Cortex of kidney (tissue), 1 donor: ENCODE measurements around the gene ALS2.
"Not testable (repeated sequence)": the region's sequence is repeated elsewhere in the genome, so short reads cannot be mapped to it uniquely, and the experiment has no call there.

ENCODE experiments used
- DNase-seq: peaks from one replicate; lab custom pipeline; 2025; lab: John Stamatoyannopoulos, UW

The ALS2 gene

DNA sequence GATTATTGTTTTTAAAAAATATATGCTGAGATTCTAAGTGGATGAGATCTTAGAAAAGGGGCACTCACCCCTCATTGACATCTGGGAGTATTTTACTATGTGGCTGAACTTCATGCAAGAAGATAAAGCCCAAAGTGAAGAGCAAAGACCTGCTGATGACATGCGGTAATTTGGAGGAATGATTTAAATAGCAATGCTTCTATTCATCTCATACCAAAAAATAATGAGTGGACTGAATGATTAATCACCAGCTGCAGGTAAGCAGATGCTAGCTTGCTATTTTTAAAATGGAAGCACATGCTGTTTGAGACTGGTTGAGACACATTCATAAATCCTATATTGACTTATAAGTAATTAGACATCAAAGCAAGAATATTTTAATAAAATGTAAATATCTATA is 12.9 kb upstream of the ALS2 start:
- DNase-seq, result no peak

DNA sequence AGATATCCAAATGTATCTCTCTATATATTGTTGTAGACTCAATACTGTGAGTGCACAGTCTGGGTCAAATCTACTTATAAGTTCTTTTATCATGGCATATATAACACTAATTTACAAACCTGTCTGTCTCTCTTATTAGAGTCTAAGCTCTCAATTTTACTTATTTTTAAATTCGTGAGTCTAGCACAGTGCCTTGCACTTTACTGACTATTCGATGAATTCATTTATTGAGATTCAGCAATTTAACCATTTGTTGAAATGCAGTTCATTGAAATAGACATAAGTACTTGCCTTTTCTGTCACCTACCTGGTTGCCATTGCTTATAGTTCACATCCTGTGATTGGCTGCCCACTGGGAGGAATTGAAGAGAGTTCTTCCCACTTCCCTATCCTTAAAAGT is 10.3 kb upstream of the ALS2 start:
- DNase-seq, result no peak

DNA sequence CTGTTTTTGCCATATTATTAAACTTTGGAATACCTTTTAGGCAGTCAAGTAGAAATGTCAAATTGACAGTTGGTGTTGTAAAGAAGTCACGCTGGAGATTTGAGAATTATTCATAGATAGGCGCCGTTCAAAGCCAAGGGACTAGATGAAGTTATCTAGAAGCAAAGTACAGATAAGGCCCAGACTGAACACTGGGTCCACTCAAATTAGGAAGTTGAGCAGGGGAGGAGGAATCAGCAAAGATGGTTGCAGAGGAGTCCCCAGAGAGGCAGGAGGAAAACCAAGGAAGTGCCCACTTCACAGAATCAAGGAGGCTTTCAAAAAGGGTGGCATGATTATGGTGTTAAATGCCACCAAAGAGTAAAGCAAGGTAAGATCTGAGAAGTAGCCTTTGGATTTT is 9.6 kb upstream of the ALS2 start:
- DNase-seq, result no peak

- no peak for DNase-seq
Measured at GRCh38 chr2:201789395-201789794, 8.7 kb upstream of the ALS2 start.

GRCh38 chr2:201788371-201788770 is 7.6 kb upstream of the ALS2 start:
- DNase-seq, result no peak

GRCh38 chr2:201786471-201786870 is 5.7 kb upstream of the ALS2 start:
- no peak for DNase-seq

GRCh38 chr2:201785135-201785534 is 4.4 kb upstream of the ALS2 start:
- DNase-seq, result no peak

- no peak for DNase-seq
Measured at GRCh38 chr2:201784563-201784962, 3.8 kb upstream of the ALS2 start.

GRCh38 chr2:201781557-201782051 is 871 bp upstream of the ALS2 start:
- no peak for DNase-seq

GRCh38 chr2:201779901-201780673 is 646 bp downstream of the ALS2 start:
- no peak for DNase-seq

- DNase-seq, result no peak
Measured at GRCh38 chr2:201777869-201778268, 2.9 kb downstream of the ALS2 start.

DNA sequence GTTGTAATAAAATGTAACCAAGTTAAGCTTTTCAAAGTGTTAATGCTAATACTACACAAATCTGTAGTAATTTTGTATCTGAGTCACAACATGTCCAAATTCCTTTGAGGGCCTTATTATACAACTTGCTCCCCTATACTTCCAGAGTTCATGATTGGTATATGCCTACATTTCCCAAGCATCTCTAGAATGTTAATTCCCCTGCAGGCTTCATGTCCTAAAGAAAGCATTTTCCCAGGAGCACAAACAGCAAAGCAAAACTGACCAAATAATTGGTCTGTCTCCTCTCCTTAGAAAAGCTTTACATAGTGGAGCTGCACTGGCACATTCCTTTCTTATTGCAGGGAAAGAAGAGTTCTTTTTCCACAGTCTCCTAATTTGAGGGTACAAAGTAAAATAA is 3.7 kb downstream of the ALS2 start:
- DNase-seq, result no peak

DNA sequence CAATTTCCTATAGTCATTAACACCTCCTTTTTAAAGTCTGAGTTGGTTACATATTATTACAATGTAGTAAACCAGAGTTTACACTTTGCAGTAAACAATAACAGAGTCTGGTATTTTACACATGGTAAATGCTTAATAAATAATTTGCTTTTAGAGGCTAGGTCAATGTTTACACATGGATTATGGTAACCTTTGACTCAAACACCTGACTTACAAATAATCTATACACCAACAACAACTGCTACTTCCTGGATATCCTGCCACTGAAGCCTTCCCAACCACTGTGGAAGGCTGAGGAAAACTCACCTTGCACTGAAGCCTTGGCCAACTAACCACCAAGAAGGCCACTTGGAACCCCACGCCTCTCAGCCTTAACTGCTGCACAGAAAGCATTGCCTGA is 5.4 kb downstream of the ALS2 start:
- DNase-seq, result no peak

GRCh38 chr2:201774546-201774945 is 6.2 kb downstream of the ALS2 start:
- no peak for DNase-seq

DNA sequence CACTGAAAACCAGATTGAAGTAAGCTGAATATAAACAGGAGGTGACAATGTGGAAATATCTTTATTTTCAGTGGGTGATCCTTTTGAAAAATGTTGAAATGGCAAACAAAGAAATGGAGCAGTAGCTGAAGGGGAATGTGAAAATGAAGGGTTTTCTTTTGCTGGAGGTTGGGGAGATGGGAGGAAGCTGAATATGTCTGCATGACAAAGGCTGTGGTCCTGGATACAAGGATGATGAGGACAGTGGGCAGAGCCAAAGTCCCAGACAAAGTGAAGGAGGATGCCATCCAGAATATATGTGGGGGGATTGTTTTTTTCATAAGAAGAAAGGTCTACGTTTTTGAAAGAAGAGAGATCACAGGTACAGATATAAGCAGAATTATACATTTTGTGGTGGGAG is 6.7 kb downstream of the ALS2 start:
- no peak for DNase-seq

DNA sequence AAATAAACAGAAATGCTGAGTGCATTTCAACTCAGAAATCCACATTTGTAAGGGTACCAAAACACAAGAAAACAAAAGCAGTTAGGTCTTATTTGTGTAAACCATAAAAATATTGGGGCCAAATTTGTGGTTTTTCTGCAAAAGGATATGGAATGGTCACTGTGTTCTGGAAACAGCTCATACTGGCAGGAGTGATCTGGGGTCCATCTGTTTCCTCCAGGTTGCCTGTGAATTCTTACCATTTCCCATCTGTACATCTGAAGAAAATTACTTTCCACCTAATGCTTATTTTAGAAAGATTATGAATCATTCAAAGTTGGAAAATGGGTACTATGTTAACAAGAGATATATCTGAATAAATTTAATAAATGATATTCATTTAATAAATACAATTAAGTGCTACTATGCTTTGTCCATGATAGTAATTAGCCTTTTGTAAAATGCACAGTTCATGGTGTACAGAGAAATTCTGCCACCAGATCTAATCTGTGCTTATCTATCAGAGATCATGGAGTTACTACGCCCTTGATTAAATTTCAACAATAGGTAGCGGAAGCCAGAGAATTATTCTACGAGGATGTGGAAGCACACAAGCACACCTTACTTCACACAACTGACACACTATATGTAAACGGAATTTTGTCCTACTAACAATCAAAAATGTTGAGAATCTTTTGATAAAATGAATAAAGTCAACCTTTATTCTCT is 10.9 kb downstream of the ALS2 start:
- DNase-seq, result no peak

DNA sequence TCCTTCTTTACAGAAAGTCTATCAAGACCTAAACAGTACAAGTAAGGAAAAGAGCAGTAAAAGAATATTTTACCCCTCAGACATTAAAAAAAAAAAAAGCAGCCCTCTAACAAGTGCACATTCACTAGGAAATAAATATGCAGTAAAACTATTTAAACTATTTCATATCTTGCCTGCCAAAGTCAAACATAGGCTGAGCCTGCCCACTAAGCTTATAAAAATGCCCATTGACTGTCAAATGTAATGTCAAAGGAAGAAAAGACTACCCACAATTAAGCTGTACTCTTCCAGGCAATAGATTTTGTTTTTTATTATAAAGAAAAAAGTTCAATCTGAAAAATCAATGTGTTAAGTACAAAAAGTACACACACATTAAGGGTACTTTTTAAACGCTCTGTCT is 11.8 kb downstream of the ALS2 start:
- DNase-seq, result no peak

DNA sequence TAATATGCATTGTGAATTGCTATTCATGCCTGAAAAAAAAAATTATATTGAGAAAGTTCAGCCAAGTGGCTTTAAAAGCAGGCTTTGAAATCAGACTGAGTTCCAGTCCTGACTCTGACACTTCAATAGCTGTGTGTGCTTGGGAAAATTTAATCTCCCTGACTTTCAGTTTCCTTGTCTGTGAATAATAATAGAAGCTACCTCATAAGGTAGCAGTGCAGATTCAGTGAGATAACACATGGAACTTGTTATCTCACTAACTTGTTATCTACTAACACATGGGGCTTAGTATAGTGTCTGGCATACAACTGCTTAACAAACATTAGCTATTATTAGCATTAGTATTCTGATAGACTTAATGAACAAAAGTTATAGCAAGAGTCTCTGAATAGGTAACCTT is 14.9 kb downstream of the ALS2 start:
- no peak for DNase-seq

DNA sequence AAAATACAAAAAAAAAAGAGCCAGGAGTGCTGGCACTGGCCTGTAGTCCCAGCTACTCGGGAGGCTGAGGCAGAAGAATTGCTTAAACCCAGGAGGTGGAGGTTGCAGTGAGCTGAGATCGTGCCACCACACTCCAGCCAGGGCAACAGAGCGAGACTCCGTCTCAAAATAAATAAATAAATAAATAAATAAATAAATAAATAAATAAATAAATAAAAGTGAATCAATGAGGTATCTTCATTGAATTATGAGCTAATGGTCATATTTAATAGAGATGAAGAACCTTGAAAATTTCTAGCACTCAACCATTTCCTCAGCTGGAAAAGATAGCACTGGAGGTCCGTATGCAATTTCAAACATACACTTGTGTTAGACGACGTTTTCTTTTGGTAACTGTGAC is 16.3 kb downstream of the ALS2 start:
- not testable (repeated sequence) for DNase-seq

DNA sequence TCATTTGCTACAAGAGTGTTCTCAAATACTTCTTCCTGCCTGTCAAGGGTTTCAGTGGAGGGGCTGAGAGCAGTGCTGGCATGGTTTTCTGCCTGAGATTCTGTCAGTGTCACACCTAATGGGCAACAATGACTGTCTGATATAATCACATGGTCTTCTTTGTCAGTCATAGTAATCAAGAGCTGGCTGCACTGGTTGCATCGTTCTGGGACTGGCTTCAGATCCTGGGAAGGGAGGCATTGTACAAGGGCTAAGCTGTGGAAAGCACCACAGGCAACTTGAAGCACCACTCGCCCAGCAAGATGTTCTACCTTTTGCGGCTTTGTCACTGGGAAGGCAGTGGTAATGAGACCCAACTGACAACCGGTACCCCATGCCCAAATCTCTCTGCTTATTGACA is 19.6 kb downstream of the ALS2 start:
- DNase-seq, result no peak

GRCh38 chr2:201759567-201759966 is 21.2 kb downstream of the ALS2 start:
- DNase-seq, result no peak

- DNase-seq, result no peak
Measured at GRCh38 chr2:201758873-201759272, 21.9 kb downstream of the ALS2 start.

GRCh38 chr2:201758234-201758633 is 22.5 kb downstream of the ALS2 start:
- no peak for DNase-seq
